Mesenchymal stem cell (in vitro differentiated cells and primary cell): Measurements from ENCODE around the gene CACNG4.

Experiments used
- DNase-seq: peaks from one replicate; pipeline ENCODE4 v3.0.0-alpha.2; 2013
- H2AFZ ChIP-seq: one replicate; pipeline ENCODE4 v1.6.1; 2013; ENCODE audit warnings: low read depth, mild to moderate bottlenecking, control low read depth, inconsistent platforms, low read length, moderate library complexity
- H2AK5ac ChIP-seq: 2 replicates; pipeline ENCODE4 v1.6.1; 2013; ENCODE audit warnings: low read length, moderate library complexity, mild to moderate bottlenecking, inconsistent platforms; ENCODE audit not compliant: severe bottlenecking
- H2BK120ac ChIP-seq: one replicate; pipeline ENCODE4 v1.6.1; 2013; ENCODE audit warnings: low read depth, mild to moderate bottlenecking, inconsistent platforms, low read length, moderate library complexity
- H2BK12ac ChIP-seq, 2 experiments: one replicate each; pipeline ENCODE4 v1.6.1; 2013; ENCODE audit warnings: inconsistent platforms in 2 of 2, low read length in 2 of 2, mild to moderate bottlenecking in 2 of 2, moderate library complexity in 2 of 2, control low read depth in 1 of 2
- H2BK15ac ChIP-seq: one replicate; pipeline ENCODE4 v1.6.1; 2013; ENCODE audit warnings: mild to moderate bottlenecking, low read depth, inconsistent platforms; ENCODE audit not compliant: poor library complexity, severe bottlenecking
- H2BK5ac ChIP-seq: 2 replicates; pipeline ENCODE4 v1.6.1; 2013; ENCODE audit warnings: low read depth, mild to moderate bottlenecking, low read length, control low read depth, inconsistent platforms; ENCODE audit not compliant: poor library complexity, severe bottlenecking
- H3K14ac ChIP-seq, 2 experiments: one replicate each; pipeline ENCODE4 v1.6.1; 2013; ENCODE audit warnings: inconsistent platforms in 2 of 2, low read length in 2 of 2, control low read depth in 1 of 2, mild to moderate bottlenecking in 1 of 2, moderate library complexity in 1 of 2
- H3K18ac ChIP-seq, 2 experiments: one replicate each; pipeline ENCODE4 v1.6.1; 2013; ENCODE audit warnings: inconsistent platforms in 2 of 2, low read length in 2 of 2, control low read depth in 1 of 2, low read depth in 1 of 2, mild to moderate bottlenecking in 1 of 2
- H3K23ac ChIP-seq, 2 experiments: one replicate each; pipeline ENCODE4 v1.6.1; 2013; ENCODE audit warnings: inconsistent platforms in 2 of 2, low read length in 2 of 2, mild to moderate bottlenecking in 2 of 2, moderate library complexity in 2 of 2, control low read depth in 1 of 2
- H3K27ac ChIP-seq: 2 replicates; pipeline ENCODE4 v1.5.1; 2013; ENCODE audit warnings: mild to moderate bottlenecking, moderate library complexity, low read length, control low read depth, inconsistent platforms; ENCODE audit not compliant: poor library complexity, severe bottlenecking
- H3K27me3 ChIP-seq, 2 experiments: 2 replicates each; pipeline versions ENCODE4 v1.6.1 to v1.7.0; 2013; ENCODE audit warnings: low read length in 2 of 2, mild to moderate bottlenecking in 2 of 2, moderate library complexity in 2 of 2, control low read depth in 1 of 2, inconsistent platforms in 1 of 2; ENCODE audit not compliant: control insufficient read depth in 1 of 2, insufficient read depth in 1 of 2
- H3K36me3 ChIP-seq, 2 experiments: 2 replicates each; pipeline versions ENCODE4 v1.6.1 to v1.7.0; 2013; ENCODE audit warnings: low read length in 2 of 2, control low read depth in 1 of 2, inconsistent platforms in 1 of 2, low read depth in 1 of 2, mild to moderate bottlenecking in 1 of 2; ENCODE audit not compliant: insufficient read depth in 2 of 2, control insufficient read depth in 1 of 2
- H3K4ac ChIP-seq, 2 experiments: one replicate each; pipeline ENCODE4 v1.6.1; 2013; ENCODE audit warnings: inconsistent platforms in 2 of 2, low read length in 2 of 2, mild to moderate bottlenecking in 2 of 2, moderate library complexity in 2 of 2, control low read depth in 1 of 2, low read depth in 1 of 2
- H3K4me1 ChIP-seq: 2 replicates; pipeline ENCODE4 v1.6.1; 2013; ENCODE audit warnings: low read depth, low read length, control low read depth; ENCODE audit not compliant: control insufficient read depth, insufficient read depth
- H3K4me2 ChIP-seq: 2 replicates; pipeline ENCODE4 v1.6.1; 2013; ENCODE audit warnings: low read length, mild to moderate bottlenecking, inconsistent platforms; ENCODE audit not compliant: poor library complexity, severe bottlenecking
- H3K4me3 ChIP-seq, 2 experiments: 2 replicates each; pipeline versions ENCODE4 v1.5.1 to v1.7.0; 2013; ENCODE audit warnings: low read length in 2 of 2, mild to moderate bottlenecking in 2 of 2, control low read depth in 1 of 2, low read depth in 1 of 2; ENCODE audit not compliant: insufficient read depth in 1 of 2
- H3K79me1 ChIP-seq: replicated peaks from 2 replicates; pipeline ENCODE4 v1.6.1; 2013; ENCODE audit warnings: mild to moderate bottlenecking, control low read depth, low read length, inconsistent platforms; ENCODE audit not compliant: poor library complexity, severe bottlenecking
- H3K9ac ChIP-seq: 2 replicates; pipeline ENCODE4 v1.7.0; 2013; ENCODE audit warnings: mild to moderate bottlenecking, low read length, moderate library complexity
- H3K9me3 ChIP-seq: 2 replicates; pipeline ENCODE4 v1.7.0; 2013; ENCODE audit warnings: mild to moderate bottlenecking, low read length; ENCODE audit not compliant: control insufficient read depth
- H4K8ac ChIP-seq: one replicate; pipeline ENCODE4 v1.6.1; 2013; ENCODE audit warnings: inconsistent platforms, mild to moderate bottlenecking, low read length, moderate library complexity
- H4K91ac ChIP-seq: one replicate; pipeline ENCODE4 v1.6.1; 2013; ENCODE audit warnings: mild to moderate bottlenecking, low read length, inconsistent platforms
- WGBS: methylation state at CpG from one replicate; pipeline ENCODE4 v1.1.7; 2013; ENCODE audit warnings: mixed read lengths; 5-methylcytosine and 5-hydroxymethylcytosine counted together

Gene CACNG4

GRCh38 chr17:66988069-66988798 lies 23.7 kb downstream of the CACNG4 start:
- H3K27ac ChIP-seq, result no peak overlapping the region
- H3K79me1 ChIP-seq, result no peaks in the 10 kb centered on the region
- H3K36me3 ChIP-seq, result no peaks in the 10 kb centered on the region
- no peak overlapping the region for H2BK15ac ChIP-seq
- H4K8ac ChIP-seq, result no peak overlapping the region
- H3K4ac ChIP-seq, result no peak overlapping the region
- H3K14ac ChIP-seq, result peak overlapping the region in 1 of 2 experiments; percentile 45
- no peak for DNase-seq
- no peak overlapping the region for H3K4me3 ChIP-seq
- H3K4me2 ChIP-seq, result no peak overlapping the region
- no peak overlapping the region for H2AFZ ChIP-seq
- no peak overlapping the region for H2AK5ac ChIP-seq
- H3K9ac ChIP-seq, result no peak overlapping the region
- H3K9me3 ChIP-seq, result no peaks in the 10 kb centered on the region
- H2BK120ac ChIP-seq, result no peak overlapping the region
- H3K27me3 ChIP-seq, result peaks cover 82 to 87% of the 10 kb centered on the region in 2 experiments
- H3K23ac ChIP-seq, result no peak overlapping the region
- no peak overlapping the region for H2BK12ac ChIP-seq
- H3K4me1 ChIP-seq, result no peaks in the 10 kb centered on the region
- no peak overlapping the region for H2BK5ac ChIP-seq
- WGBS, result 73% methylated on average over 23 of the region's 23 CpGs
- H3K18ac ChIP-seq, result no peak overlapping the region
- no peak overlapping the region for H4K91ac ChIP-seq

DNA sequence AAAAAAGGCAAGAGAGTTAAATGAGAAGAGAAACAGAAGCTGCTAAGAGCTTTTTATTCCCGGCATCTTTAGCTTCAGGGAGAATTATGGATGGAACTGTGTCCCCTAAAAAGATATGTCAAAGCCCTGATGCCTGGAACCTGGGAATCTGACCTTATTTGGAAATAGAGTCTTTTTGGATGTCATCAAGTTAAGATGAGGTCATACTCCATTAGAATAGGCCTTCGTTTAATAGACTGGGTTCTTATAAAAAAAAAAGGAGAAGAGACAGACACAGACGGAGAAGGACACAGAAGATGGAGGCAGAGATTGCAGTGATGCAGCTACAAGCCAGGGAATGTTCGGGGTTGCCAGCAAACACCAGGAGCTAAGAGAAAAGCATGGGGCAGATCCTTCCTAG lies 24.6 kb downstream of the CACNG4 start:
- no peak overlapping the region for H2AK5ac ChIP-seq
- no peak overlapping the region for H3K18ac ChIP-seq
- 83% methylated on average over 4 of the region's 4 CpGs for WGBS
- H3K27ac ChIP-seq, result no peak overlapping the region
- no peak overlapping the region for H3K4me2 ChIP-seq
- peaks cover 75 to 81% of the 10 kb centered on the region in 2 experiments for H3K27me3 ChIP-seq
- no peak overlapping the region for H2BK5ac ChIP-seq
- H2AFZ ChIP-seq, result no peak overlapping the region
- no peak overlapping the region for H3K9ac ChIP-seq
- no peak overlapping the region for H3K23ac ChIP-seq
- H4K91ac ChIP-seq, result no peak overlapping the region
- no peaks in the 10 kb centered on the region for H3K9me3 ChIP-seq
- no peak for DNase-seq
- H2BK12ac ChIP-seq, result no peak overlapping the region
- H4K8ac ChIP-seq, result no peak overlapping the region
- no peak overlapping the region for H3K4ac ChIP-seq
- H3K4me1 ChIP-seq, result no peaks in the 10 kb centered on the region
- no peak overlapping the region for H3K4me3 ChIP-seq
- H3K14ac ChIP-seq, result no peak overlapping the region
- H2BK15ac ChIP-seq, result no peak overlapping the region
- no peaks in the 10 kb centered on the region for H3K79me1 ChIP-seq
- H3K36me3 ChIP-seq, result no peaks in the 10 kb centered on the region
- H2BK120ac ChIP-seq, result no peak overlapping the region

- Histone ChIP-seq H2BK15ac (no peak overlapping the region), H3K4me1 (no peaks in the 10 kb centered on the region), H2AFZ (no peak overlapping the region), H2AK5ac (no peak overlapping the region), H2BK120ac (no peak overlapping the region), H3K27me3 (peaks cover 75 to 76% of the 10 kb centered on the region in 2 experiments), H3K23ac (no peak overlapping the region), H2BK5ac (no peak overlapping the region), H3K79me1 (no peaks in the 10 kb centered on the region), H3K9ac (no peak overlapping the region), H4K91ac (no peak overlapping the region), H4K8ac (no peak overlapping the region), H3K18ac (no peak overlapping the region), H3K9me3 (no peaks in the 10 kb centered on the region), H2BK12ac (no peak overlapping the region), H3K27ac (no peak overlapping the region), H3K4ac (no peak overlapping the region), H3K4me2 (no peak overlapping the region), H3K4me3 (no peak overlapping the region), H3K14ac (no peak overlapping the region), H3K36me3 (no peaks in the 10 kb centered on the region)
- DNase-seq, result no peak
- 86% methylated on average over 8 of the region's 8 CpGs for WGBS
Measured at GRCh38 chr17:66989579-66989978, 25.1 kb downstream of the CACNG4 start.

GRCh38 chr17:66990047-66990446 lies 25.5 kb downstream of the CACNG4 start:
- H2BK12ac ChIP-seq, result no peak overlapping the region
- no peak overlapping the region for H3K4me2 ChIP-seq
- no peak overlapping the region for H3K27ac ChIP-seq
- no peak overlapping the region for H3K23ac ChIP-seq
- H2BK120ac ChIP-seq, result no peak overlapping the region
- 91% methylated on average over 6 of the region's 6 CpGs for WGBS
- no peak overlapping the region for H4K8ac ChIP-seq
- H3K27me3 ChIP-seq, result peaks cover 71 to 73% of the 10 kb centered on the region in 2 experiments
- no peak overlapping the region for H3K9ac ChIP-seq
- no peaks in the 10 kb centered on the region for H3K4me1 ChIP-seq
- no peaks in the 10 kb centered on the region for H3K9me3 ChIP-seq
- H3K14ac ChIP-seq, result no peak overlapping the region
- H3K18ac ChIP-seq, result no peak overlapping the region
- H3K4ac ChIP-seq, result no peak overlapping the region
- DNase-seq, result no peak
- no peak overlapping the region for H2AK5ac ChIP-seq
- H3K4me3 ChIP-seq, result no peak overlapping the region
- H4K91ac ChIP-seq, result no peak overlapping the region
- H2BK15ac ChIP-seq, result no peak overlapping the region
- no peak overlapping the region for H2BK5ac ChIP-seq
- H3K36me3 ChIP-seq, result no peaks in the 10 kb centered on the region
- no peak overlapping the region for H2AFZ ChIP-seq
- no peaks in the 10 kb centered on the region for H3K79me1 ChIP-seq
